Testis (tissue), 2 donors: ENCODE results near the gene PHLDA2.

Experiments used
- POLR2A ChIP-seq: fragments of 450-650 bp; IDR thresholded peaks from one replicate; pipeline ENCODE4 v1.6.1; 2017; ENCODE audit warnings: antibody characterized with exemption, mild to moderate bottlenecking, moderate library complexity
- TF ChIP-seq, protein P1 (sequence below), 3 experiments: fragments of 450-650 bp in 2 of 3; fragments of 200-600 bp in 1 of 3; sonication (generic) in 1 of 3; IDR thresholded peaks; one replicate each; pipeline ENCODE4 v1.5.1; 2016 to 2019; ENCODE audit warnings: antibody characterized with exemption in 3 of 3, mild to moderate bottlenecking in 2 of 3, moderate library complexity in 1 of 3

DNA sequence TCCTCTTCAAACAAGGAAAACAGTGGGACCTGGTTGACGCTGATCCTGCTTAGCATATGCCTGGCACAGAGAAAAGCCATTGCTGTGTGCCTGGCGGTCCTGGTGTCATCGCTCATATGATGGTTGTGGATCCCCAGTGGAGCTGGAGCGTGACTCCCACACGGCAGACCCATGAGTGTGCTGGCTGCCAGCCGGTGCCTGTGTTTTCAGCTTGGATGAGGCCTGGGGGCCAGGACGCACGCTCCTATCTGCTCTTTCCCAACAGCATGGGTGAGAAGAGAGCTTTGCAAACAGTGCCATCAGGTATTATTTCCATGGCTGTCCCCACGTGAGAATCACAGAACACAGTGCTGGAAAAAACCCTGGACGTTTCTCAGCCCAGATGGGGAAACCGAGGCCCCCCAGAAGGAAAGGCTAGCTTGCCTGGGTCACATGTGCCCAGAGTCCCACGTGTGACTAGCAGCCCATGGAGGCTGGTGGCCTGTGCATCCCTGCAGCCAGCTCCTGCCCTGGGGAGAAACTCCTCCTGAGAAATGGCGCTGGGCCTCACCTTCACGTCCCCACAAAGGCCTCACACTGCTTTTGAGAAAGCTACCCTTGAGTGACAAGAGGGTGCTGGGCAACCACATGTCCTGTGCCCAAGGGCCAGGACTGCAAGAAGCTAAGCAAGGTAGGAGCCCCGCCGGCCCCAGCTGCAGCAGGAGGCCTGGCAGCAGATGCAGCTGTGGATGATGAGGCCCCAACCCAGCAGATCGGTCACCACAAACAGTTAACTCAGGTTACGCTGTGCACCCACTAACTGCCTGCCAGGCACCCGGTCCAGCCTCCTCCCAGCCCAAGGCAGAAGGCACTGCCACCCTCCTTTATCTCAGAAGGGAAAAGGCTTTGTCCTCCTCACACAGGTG is 47.9 kb downstream of the PHLDA2 start:
- TF ChIP-seq, protein P1, sequence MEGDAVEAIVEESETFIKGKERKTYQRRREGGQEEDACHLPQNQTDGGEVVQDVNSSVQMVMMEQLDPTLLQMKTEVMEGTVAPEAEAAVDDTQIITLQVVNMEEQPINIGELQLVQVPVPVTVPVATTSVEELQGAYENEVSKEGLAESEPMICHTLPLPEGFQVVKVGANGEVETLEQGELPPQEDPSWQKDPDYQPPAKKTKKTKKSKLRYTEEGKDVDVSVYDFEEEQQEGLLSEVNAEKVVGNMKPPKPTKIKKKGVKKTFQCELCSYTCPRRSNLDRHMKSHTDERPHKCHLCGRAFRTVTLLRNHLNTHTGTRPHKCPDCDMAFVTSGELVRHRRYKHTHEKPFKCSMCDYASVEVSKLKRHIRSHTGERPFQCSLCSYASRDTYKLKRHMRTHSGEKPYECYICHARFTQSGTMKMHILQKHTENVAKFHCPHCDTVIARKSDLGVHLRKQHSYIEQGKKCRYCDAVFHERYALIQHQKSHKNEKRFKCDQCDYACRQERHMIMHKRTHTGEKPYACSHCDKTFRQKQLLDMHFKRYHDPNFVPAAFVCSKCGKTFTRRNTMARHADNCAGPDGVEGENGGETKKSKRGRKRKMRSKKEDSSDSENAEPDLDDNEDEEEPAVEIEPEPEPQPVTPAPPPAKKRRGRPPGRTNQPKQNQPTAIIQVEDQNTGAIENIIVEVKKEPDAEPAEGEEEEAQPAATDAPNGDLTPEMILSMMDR (IDR thresholded peaks at IDR 0.05) = no peak
- TF ChIP-seq POLR2A = no peak
